Measurements from ENCODE around the gene PDE4B.
A peak's percentile ranks its signal among the peaks of the same experiment; 100 is the strongest.

Gene PDE4B

DNA sequence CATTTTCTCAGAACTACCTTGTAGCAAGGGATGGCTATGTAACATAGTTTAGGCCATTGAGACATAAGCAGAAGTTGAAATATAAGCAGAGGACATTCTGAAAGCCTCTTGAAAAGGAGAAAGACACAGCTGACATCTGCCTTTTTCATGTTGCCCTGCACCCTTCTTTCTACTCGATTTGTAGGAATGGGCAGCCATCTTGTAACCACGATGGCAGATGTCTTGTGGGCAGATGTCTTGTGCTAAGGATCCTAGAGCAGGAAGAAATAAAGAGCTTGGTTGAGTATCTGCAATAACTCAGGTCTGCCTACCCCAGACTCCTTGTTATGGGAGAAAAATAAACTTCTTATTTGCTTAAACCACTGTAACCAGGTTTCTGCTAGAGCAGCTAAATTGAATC, 351.0 kb downstream of the PDE4B start:
- DNase-seq, result no peak

- no peak for DNase-seq
Measured at GRCh38 chr1:66147226-66147835, 354.6 kb downstream of the PDE4B start.

- no peak for DNase-seq
Measured at GRCh38 chr1:66152034-66152433, 359.3 kb downstream of the PDE4B start.

GRCh38 chr1:66154394-66154793, 361.7 kb downstream of the PDE4B start:
- no peak for DNase-seq

GRCh38 chr1:66156144-66156543, 363.4 kb downstream of the PDE4B start:
- no peak for DNase-seq

DNA sequence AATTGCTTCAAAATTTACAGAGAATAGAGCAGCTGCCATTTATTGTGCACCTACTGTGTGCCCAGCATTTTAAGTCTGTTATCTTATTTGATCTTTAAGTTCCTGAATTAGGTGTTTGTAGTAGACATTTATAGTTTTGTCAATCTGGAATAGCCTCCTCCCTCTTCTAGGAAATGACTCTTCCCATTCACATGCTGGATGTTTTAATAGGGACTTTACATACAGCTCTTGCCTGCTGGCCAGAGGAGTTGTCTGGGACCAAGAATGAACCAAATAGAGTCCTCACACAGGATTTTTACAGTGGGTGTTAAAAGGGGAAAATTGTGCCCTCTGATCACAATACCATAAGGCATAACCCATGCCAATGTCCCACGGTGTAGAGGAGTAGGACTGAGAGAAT, 367.1 kb downstream of the PDE4B start:
- no peak for DNase-seq

GRCh38 chr1:66160719-66161118, 368.0 kb downstream of the PDE4B start:
- DNase-seq, result no peak

GRCh38 chr1:66166753-66167152, 374.1 kb downstream of the PDE4B start:
- DNase-seq, result no peak

DNA sequence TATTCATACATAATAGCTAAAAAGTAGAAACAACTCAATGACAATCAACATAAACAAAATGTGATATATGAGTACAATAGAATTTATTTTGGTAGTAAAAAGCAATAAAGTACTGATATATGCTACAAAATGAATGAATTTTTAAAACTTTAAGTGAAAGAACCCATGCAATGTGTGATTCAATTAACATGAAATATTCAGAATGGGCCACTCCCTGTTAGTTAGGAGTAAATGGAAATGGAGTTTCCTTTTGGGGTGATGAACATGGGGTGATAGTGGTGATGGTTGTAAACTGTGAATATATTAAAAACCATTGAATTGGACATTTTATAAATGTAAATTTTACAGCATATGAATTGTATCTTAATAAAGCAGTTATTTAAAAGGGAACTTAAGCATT, 374.6 kb downstream of the PDE4B start:
- DNase-seq, result no peak

- DNase-seq, result no peak
Measured at GRCh38 chr1:66168467-66168887, 375.8 kb downstream of the PDE4B start.

- peak in 1 of 5 donors; percentile 27 for DNase-seq
Measured at GRCh38 chr1:66168948-66169671, 376.4 kb downstream of the PDE4B start.

DNA sequence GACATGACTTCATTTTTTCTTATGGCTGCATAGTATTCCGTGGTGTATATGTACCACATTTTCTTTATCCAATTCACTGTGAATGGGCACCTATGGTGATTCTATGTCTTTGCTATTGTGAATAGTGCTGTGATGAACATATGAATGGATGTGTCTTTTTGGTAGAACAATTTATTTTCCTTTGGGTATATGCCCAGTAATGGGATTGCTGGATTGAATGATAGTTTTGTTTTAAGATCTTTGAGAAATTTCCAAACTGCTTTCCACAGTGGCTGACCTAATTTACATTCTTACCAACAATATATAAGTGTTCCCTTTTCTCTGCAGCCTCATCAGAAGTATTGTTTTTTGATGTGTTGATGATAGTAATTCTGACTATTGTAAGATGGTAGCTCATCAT, 379.6 kb downstream of the PDE4B start:
- no peak for DNase-seq

- DNase-seq, result no peak
Measured at GRCh38 chr1:66175098-66175497, 382.4 kb downstream of the PDE4B start.

DNA sequence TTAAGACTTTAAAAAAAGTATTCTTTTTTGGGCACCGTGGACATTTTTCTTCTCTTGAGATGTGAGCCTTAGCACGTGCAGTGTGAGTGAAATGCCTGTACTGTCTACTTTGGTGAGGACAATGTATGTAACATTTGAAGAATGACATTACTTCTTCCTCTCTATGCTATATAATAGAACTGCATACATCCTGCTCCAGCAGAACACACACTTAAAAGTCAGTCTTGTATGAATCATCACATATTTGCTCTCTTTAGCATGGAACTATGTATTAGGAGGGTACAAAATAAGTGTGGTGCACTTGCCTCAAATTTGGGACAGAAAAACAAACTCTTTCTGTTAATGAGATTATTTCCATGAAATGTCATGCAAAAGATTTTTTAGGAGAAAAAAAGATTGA, 382.9 kb downstream of the PDE4B start:
- no peak for DNase-seq

GRCh38 chr1:66176012-66176715, 383.5 kb downstream of the PDE4B start:
- no peak for DNase-seq

- no peak for DNase-seq
Measured at GRCh38 chr1:66176832-66177231, 384.1 kb downstream of the PDE4B start.

DNA sequence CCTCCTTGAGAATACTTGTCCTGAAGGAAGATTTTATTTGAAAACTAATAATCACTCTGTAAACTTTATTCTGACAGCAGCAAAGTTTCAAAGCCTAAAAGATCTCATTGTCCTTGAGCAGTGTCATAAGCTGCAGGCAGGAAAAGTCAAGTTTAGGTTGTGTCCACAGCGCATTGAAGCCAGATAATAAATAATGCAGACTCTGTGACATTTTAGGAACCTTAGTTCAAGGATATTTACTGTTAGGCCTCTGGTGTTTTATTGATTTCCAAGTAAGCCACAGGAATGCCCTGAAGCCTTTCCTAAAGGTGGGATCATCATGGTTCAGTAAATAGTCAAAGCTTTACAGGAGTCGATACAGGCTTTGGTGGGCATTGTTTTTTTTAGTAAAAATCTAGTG, 384.8 kb downstream of the PDE4B start:
- DNase-seq, result no peak

DNA sequence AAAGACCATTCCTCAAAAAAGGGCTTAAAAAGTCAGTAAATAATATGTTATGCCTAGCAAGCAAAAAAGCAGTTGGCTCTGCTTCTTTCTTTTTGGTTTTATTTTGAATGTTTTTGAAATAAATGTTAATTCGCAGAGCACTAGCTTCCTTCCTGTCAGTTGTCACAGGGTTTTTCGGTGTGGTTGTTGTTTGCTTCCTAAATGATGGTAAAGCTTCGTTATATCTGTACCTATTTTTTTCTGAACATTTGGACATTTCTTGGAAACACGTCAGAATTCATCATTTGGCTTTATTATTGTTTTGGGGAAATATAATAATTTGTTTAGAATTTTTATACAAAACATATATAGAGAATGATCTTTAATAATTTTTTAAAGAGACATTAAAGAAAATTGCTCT, 389.3 kb downstream of the PDE4B start:
- DNase-seq, result peak in 1 of 5 donors; percentile 80

DNA sequence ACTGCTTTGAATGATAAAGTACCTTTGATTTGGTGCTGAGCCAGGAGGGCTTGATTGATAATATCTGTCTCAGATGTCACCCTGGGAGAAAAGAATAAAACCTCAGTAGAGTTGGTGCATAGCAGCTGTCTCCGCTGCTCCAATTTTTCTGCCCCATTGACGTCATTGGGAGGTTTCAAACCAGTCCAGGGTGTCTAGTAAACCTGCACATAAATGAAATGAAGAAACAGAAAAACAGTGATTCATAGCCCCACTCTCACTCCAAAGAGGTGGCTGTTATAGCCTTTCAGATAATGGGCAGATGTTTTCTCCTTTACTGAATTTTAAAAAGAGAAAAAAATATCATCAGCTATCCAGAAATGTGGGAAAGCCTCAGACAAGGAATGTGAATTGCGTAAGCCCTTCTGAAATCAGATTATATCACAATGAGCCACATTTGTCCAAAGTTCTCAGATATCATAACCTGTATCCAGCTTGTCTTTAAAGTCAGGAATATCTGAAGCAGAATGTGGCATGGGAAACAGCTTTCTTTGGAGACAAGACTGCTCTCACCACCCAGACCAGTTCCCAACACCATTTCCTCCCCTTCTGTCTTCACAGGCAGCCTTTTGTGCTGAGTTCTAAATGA, 390.0 kb downstream of the PDE4B start:
- DNase-seq, result peak in 3 of 5 donors; percentile 0 to 93 (median 5)

GRCh38 chr1:66183400-66183799, 390.7 kb downstream of the PDE4B start:
- DNase-seq, result peak in 1 of 5 donors; percentile 54

GRCh38 chr1:66197120-66197519, 404.4 kb downstream of the PDE4B start:
- no peak for DNase-seq

GRCh38 chr1:66197785-66198184, 405.1 kb downstream of the PDE4B start:
- DNase-seq, result no peak

DNA sequence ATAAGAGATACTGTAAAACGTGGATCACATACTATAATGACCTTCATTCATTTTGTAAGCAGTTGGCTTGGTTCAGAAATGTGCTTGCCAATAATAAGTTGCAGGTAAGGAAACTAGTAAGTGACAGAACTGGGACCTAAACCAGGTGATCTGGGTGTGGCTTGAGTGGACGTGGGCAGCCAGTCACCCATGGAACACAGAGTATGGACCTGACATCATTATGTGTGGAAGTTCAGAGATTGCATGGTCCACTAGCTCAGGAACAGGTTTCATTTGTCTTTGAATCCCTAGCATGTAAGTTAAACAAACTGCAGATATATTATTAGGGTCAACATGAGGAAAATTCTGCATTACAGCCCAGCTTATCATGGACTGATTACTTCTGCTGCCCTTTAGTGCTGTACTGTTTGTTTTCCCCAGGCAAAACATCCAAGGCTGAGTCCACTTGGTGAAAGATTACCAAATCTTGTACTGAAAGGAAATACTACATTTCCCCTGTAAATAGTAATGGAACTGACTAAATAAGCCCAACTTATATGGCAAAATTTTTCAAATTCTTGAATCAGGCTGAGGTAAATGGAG, 414.0 kb downstream of the PDE4B start:
- no peak for DNase-seq

All from T-helper 1 cell (primary cell).